Measurements from ENCODE around the gene STPG1.
A peak's percentile ranks its signal among the peaks of the same experiment; 100 is the strongest.

STPG1 gene

GRCh38 chr1:24341260-24341659, 72.3 kb downstream of the STPG1 start:
- no peak for DNase-seq (ENCODE audit: low read depth)

DNA sequence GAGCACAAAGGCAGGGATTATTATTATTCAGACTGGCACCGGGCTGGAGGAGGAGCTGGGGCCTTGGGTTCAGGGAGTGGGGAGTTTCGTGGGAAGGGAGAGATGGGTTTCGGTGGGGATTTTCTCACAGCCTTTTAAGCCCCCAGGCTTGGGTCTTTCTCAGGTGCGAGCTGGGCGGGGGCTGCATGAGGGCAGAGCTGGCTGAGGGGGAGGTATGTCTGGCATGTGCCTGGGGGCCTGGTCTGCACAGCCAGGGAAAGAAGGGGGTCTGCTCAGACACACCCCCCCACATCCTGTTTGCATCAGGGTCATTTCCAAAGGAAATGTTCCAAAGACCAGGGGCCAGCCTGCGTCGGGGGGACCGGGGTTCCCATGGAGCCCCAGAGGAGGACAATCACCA, 72.8 kb downstream of the STPG1 start:
- no peak for DNase-seq (ENCODE audit: low read depth)

DNA sequence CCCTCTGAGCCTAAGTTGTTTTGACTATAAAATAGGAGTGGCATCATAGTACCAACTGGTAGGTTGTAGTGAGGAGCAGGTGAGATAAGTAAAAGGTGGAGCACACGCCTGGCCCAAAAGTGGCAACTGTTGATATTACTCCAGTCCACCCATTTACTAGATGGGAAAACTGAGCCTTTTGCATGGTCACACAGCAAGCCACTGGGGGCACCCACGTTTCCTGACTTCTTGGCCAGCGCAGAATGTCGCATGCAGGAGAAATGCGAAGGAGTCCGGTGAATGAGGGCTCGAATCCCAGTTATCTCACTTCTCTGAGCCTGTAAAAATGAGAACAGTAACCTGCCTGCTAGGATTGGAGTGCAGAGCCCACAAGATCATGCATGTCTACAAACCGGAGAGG, 73.6 kb downstream of the STPG1 start:
- DNase-seq (ENCODE audit: low read depth): no peak

DNA sequence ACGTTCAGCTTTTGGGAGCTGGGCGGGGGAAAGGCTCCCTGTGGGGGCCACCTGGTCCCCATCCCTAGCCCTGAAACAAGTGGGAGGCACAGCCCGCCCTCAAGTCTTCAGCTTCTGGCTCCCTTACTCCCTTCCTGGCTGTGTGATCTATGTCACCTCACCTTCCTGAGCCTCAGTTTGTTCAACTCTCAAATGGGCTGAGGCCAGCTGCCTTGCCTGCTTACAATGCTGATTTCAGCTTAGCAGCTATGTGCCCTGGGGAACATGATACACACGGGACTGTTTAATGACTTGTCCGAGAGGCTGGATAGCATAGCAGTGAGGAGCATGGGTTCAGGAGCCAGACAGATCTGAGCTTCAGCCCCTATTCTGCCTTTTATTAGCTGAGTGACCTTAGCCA, 75.1 kb downstream of the STPG1 start:
- no peak for DNase-seq (ENCODE audit: low read depth)

DNA sequence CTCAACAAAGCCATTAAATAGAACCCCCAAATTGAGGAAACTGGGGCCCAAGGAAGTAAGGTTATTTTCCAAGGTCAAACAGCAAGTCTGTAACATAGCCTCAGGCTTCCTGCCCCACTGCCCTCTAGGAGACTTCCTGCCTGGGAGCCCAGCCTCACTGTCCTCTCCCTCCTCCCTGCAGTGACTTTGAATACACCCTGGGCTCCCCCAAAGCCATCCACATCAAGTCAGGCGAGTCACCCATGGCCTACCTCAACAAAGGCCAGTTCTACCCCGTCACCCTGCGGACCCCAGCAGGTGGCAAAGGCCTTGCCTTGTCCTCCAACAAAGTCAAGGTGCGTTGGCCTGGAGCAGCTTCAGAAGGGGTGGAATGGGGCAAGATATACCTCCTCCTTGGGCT, 76.1 kb downstream of the STPG1 start:
- DNase-seq (ENCODE audit: low read depth): no peak

DNA sequence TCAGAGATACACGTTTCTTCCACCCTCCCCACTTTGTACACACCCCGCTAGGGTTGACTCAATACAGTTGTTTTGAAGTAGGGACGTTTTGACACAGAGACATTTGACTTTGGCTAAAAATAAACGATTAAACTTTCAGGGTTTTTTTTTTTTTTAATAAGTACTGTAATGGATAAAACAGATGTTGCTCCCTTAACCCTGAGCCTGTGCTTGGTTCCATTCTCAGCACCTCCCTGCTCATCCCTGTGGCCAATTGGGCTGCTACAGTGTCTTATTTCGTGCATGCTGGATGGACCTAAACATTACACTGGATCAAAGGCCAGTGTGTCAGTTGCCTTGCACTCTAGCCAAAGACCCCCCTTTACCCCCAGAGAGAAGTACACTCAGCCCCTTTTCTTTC, 77.5 kb downstream of the STPG1 start:
- no peak for DNase-seq (ENCODE audit: low read depth)

GRCh38 chr1:24331961-24332673, 81.5 kb downstream of the STPG1 start:
- DNase-seq (ENCODE audit: low read depth): no peak

DNA sequence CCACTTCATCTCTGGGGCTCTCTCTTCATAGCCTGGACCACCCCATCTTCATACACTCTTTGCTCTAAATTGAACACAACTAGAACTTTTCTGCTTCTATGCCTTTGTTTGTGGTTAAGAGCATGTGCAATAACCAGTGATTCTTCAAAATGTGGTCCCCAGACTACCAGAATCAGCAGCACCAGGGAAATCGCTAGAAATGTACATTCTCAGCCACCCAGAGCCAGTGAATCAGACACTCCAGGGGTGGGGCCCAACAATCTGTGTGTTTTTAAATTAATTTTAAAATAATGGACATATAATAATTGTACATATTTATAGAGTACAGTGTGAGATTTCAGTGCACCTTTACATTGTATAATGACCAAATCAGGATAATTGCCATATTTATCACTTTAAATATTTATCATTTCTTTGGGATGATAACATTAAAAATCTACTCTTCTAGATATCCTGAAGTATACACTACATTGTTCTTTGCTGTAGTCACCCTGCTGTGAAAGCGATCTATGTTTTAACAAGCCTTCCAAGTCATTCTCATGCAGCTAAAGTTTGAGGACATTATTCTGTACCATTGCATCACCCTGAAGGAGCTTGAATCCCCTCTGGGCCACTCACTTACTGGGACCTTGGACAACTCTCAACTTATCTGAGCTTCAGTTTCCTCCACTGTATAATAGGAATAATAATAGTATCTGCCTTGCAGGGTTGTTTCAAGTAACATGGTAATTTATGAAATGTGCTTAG, 83.6 kb downstream of the STPG1 start:
- peak; percentile 47 for DNase-seq (ENCODE audit: low read depth)

- DNase-seq (ENCODE audit: low read depth): no peak
Measured at GRCh38 chr1:24329331-24329730, 84.3 kb downstream of the STPG1 start.

DNA sequence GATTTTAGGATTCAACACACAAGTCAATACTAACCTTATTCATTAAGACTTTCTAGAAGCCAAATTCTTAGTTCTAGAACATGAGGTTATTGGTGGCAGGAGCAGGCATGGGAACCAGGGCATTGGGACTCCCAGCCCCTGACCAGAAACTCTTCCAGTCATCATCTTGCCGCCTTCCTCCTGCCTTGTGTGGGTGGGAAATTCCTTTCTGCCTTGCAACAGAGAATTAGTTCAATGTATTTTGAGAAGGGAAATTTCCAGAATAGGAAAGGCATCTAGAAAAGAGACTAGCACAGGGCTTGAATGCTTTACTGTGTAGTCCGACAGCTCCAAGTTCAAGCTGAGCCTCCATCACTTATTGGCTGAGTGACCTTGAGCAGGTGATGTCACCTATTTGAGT, 85.7 kb downstream of the STPG1 start:
- no peak for DNase-seq (ENCODE audit: low read depth)

- DNase-seq (ENCODE audit: low read depth): no peak
Measured at GRCh38 chr1:24327486-24327885, 86.1 kb downstream of the STPG1 start.

DNA sequence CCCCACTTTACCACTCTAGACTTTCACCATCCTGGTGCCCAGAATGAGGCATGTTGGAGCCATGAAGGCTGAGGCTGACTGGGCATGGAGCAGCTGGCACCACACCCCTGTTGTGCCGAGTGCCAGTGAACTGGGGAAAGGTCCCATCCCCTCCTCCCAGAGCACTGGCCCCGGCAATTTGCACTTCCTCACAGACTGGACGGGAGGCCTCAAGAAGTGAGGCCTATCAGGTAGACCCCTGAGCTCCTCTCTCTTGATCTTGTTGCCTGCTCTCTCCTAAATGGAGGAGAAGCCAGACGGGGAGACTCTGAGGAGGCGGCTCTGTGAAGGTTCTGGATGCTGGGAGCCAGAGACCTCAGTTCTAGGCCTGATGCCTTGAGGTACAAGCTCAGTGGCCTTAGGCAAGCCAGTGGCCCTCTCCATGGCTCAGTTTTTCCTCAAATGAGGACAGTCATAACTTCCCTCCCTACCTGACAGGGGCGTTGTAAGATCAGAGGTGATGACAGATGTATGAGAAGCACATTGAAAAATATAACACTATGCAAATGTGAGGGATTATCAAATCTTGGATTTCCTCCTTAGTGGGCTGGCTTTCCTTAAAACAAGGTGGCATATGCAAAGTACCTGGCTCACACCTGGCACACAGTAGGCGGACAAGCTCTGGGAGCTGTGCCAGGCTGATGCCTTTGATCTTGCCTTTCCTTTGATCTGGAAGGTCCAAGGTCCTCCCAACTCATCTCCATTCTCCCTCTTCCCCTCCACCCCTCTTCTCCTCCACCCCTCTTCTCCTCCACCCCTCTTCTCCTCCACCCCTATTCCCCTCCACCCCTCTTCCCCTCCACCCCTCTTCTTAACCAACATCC, 87.8 kb downstream of the STPG1 start:
- DNase-seq (ENCODE audit: low read depth): no peak

GRCh38 chr1:24324903-24325302, 88.7 kb downstream of the STPG1 start:
- no peak for DNase-seq (ENCODE audit: low read depth)

DNA sequence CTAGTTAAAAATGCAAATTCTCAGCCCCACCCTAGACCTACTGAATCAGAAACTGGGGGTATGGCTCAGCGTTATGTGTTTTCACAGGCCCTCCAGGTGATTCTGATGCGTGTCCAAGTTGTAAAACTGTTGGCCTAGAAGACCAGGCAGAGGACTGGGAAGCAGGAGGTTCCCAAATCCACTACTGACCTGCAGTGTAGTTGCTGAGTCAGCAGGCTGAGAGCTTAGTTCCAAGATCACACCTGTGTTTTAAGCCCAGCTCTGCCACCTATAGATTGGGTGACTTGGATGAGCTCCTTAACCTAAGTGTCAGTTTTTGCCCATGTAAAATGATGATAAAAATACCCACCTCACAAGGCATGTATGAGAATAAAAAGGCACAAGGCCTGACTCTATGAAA, 90.3 kb downstream of the STPG1 start:
- no peak for DNase-seq (ENCODE audit: low read depth)

- DNase-seq (ENCODE audit: low read depth): no peak
Measured at GRCh38 chr1:24322470-24323177, 91.0 kb downstream of the STPG1 start.

DNA sequence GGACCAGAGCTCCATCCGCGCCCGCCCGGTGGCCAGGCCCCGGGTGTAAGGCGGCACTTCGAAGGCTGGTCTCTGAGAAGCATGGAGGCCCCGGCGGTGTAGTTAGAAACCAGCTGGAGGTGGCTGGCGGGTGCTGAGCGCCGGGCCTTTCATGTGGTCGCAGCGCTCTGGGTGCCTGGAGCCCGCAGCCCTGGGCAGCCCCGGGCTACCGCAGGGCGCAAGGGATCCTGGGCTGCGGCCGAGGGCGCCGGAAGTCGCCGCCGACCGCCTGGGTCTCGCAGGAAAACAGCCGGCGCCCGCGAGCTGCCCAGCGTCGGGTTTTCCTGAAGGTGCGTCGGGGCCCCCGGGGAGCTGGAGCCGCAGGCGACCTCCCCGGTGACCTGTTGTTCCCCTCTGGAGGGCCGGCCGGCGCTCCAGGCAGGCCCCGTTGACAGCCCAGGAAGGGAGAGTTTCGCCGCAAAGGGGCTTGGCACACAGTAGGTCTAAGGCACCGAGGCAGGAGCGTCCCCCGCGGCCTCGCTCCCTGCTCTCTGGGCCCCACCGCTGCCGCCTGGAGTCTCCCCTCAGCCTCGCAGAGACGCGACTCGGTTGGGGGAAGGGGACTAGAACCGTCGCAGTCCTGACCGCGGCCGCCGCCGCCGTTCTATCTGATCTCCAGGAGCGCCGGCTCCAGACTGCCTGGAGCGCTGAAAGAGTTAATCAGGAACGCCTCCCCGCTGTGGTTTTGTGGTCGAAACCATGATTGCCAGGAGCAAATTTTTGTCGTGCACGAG, 91.7 kb downstream of the STPG1 start:
- peak; percentile 35 for DNase-seq (ENCODE audit: low read depth)

- no peak for DNase-seq (ENCODE audit: low read depth)
Measured at GRCh38 chr1:24321126-24321525, 92.5 kb downstream of the STPG1 start.

GRCh38 chr1:24319962-24320361, 93.6 kb downstream of the STPG1 start:
- DNase-seq (ENCODE audit: low read depth): no peak

DNA sequence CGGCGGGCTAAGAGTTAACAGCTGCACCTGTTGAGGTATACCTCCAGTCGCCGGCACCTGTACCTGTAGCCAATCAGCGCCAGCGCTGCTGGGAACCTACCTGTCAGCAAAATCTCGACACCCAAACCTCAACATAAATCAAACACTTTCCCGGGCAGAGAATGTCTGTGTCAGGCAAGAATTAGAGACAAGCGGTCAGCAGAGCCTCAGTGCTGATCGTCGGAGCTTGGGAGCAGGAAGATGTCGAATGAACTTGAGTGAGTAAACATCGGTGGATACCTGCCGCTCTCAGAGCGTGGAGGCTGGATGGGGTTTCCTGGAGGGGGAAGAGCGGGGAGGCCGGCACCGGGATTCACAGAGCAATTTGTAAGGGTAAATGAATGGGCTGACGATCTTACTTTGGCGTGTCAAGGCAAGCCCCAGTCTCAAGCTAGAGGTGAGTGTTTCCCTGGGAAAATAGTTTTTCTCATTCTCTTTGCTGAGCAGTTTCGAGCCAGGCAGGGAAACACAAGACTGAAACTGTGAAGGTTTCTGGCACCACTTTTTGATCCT, 94.2 kb downstream of the STPG1 start, which contains the start of gene GRHL3:
Gene GRHL3 (plus strand): TSS at position 46 of the 552 bp plus-strand sequence. CDS start 195 bp downstream, at position 241.
- no peak for DNase-seq (ENCODE audit: low read depth)

GRCh38 chr1:24318615-24319311, 94.8 kb downstream of the STPG1 start:
- DNase-seq (ENCODE audit: low read depth): no peak

All from fibroblast of the conjunctiva (primary cell).